Stimulated activated naive CD4-positive, alpha-beta T cell (primary cell): Measurements from ENCODE around the gene MED12L.

Source experiments
- DNase-seq, 6 experiments: peaks; one replicate each; lab custom pipeline; 2025; lab: John Stamatoyannopoulos, UW

Gene MED12L

GRCh38 chr3:151086484-151087456 lies 1.3 kb downstream of the MED12L start:
- peak; percentile 30 to 59 (median 46) for DNase-seq

- DNase-seq = no peak
These were observed 2.2 kb downstream of the MED12L start for GRCh38 chr3:151087648-151088047.

- DNase-seq = no peak
These were observed 6.4 kb downstream of the MED12L start for GRCh38 chr3:151091685-151092345.

GRCh38 chr3:151093148-151093547 lies 7.7 kb downstream of the MED12L start:
- no peak for DNase-seq

GRCh38 chr3:151093905-151094304 lies 8.4 kb downstream of the MED12L start:
- no peak for DNase-seq

- DNase-seq = no peak
These were observed 11.3 kb downstream of the MED12L start for GRCh38 chr3:151096716-151097115.

- DNase-seq = no peak
These were observed 14.6 kb downstream of the MED12L start for GRCh38 chr3:151100076-151100475.

- no peak for DNase-seq
These were observed 16.0 kb downstream of the MED12L start for GRCh38 chr3:151101270-151101969.

GRCh38 chr3:151106311-151106710 lies 20.8 kb downstream of the MED12L start:
- DNase-seq = no peak

GRCh38 chr3:151107177-151107576 lies 21.7 kb downstream of the MED12L start:
- no peak for DNase-seq

- no peak for DNase-seq
These were observed 22.2 kb downstream of the MED12L start for GRCh38 chr3:151107701-151108100.

GRCh38 chr3:151109286-151109800 lies 23.9 kb downstream of the MED12L start:
- DNase-seq = no peak

GRCh38 chr3:151112731-151113130 lies 27.3 kb downstream of the MED12L start:
- no peak for DNase-seq

GRCh38 chr3:151113343-151113742 lies 27.9 kb downstream of the MED12L start:
- DNase-seq = no peak

GRCh38 chr3:151117047-151117446 lies 31.6 kb downstream of the MED12L start:
- DNase-seq = no peak

GRCh38 chr3:151119188-151119587 lies 33.7 kb downstream of the MED12L start:
- DNase-seq = no peak

GRCh38 chr3:151120409-151120808 lies 34.9 kb downstream of the MED12L start:
- DNase-seq = no peak

GRCh38 chr3:151121016-151121415 lies 35.6 kb downstream of the MED12L start:
- DNase-seq = no peak

GRCh38 chr3:151123827-151124226 lies 38.4 kb downstream of the MED12L start:
- DNase-seq = no peak

- DNase-seq = no peak
These were observed 39.0 kb downstream of the MED12L start for GRCh38 chr3:151124476-151124875.

GRCh38 chr3:151130428-151130827 lies 45.0 kb downstream of the MED12L start:
- DNase-seq = no peak

- no peak for DNase-seq
These were observed 47.7 kb downstream of the MED12L start for GRCh38 chr3:151133175-151133574.
